HPDE6-E6E7 (cell line): Measurements from ENCODE around the gene SLC2A9.

ENCODE experiments used
- DNase-seq: peaks from one replicate; pipeline ENCODE4 v3.0.0; 2011; ENCODE audit warnings: missing footprints; ENCODE audit errors: extremely low spot score

SLC2A9 gene

DNA sequence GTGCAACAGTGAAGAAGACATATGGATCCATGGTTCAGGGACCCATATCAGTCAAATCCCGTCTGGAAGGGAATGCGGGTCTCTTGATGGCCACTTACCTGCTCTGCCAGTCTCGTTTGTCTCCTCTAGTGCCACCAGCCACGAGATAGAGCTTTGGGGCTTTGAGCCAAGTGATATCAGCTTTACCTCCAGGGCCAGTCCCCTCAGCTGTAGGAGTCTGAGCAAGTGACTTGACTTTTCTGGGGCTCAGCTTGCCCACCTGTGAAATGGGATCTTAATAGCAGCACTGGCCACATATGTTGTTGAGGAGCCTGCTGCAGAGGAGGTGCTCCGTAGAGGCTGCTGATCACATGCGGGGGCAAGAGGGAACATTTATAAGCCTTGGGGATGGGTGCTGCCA is 1.2 kb downstream of the SLC2A9 start:
- no peak for DNase-seq

DNA sequence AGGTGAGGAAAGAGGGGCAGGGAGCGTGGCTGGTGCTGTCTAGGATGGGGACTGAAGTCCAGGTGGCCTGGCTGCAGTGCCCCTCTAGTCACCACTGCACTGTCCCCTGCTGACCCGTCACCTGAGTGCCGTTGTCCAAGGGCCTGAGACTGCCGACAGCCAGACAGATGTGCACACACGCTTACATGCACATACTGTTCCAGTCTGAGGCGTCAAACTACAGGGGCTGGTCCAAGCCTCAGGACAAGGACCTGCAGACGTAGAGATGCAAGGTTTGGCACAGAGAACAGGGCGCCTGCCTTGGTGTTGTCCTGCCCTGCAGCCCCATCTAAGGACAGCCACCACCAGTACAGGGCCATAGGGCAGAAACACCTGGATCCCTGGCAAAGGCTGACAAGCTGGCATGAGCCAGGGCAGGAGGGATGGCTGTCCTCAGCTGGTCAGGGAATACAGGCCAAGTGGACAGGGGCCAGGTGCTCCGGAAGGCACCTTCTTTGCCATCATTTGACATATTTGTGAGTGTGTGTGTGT is 1.7 kb downstream of the SLC2A9 start:
- no peak for DNase-seq

GRCh38 chr4:10018818-10019461 is 2.4 kb downstream of the SLC2A9 start:
- peak; percentile 98 for DNase-seq

DNA sequence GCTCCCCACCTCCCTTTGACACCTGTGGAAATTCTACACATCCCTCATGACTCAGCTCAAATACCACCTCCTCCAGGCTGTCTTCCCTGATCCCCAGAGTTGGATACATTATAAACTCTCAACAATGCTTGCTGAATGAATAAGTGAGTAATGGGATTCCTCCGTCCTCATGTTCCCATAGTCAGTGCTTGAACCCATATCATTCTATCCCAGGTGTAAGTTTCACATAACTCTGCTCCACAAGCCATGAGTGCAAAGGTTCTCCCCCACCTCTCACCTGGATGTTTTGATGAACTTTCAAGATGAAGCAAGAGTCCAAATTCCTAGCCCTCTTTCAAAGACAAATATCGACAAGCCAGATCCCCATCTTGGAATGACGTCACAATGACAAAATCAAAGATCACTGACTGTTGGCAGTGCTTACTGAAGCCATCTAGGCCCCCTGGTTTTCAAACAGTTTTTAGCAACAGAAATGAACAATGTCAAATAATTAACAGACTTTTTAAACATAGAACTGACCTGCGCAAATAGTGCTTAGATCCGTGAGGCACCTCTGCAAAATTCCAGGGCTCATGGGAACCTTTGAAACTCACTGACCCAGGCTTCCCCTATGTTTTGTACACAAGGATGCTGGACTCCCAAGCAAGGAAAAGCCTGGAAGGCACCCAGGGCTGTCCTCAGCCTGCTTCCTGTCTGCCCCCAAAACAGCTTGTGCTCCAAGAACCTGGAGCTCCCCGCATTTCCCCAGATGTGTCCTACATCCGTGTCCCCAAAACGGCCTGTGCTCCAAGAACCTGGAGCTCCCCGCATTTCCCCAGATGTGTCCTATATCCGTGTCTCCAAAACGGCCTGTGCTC is 4.0 kb downstream of the SLC2A9 start:
- no peak for DNase-seq

GRCh38 chr4:10016169-10016568 is 5.1 kb downstream of the SLC2A9 start:
- DNase-seq = no peak

DNA sequence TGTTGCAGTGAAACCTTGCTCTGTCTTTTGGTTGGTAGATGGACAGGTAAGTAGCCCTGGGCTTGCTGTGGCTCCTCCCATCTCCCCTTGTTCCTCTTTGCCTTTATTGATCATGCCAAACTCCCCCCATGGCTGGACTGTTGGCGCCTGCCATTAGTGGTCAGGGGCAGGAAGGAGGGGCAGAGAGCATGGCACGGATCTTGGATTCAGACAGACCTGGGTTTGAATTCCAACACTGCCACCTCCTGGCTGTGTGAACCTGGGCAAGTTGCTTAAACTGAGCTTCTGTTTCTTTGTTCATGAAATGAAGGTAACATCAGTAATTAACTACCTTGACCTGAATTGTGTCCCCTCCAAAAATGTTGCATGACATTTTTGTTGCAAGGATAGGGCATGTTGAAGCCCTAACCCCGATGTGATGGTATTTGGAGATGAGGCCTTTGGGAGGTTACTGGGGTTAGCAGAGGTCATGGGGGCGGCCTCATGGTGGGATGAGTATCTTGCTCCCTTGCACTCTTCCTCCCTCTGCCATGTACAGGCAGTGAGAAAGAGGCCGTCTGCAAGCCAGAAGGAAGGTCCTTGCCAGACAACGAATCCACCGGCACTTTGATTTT is 6.0 kb downstream of the SLC2A9 start:
- DNase-seq = no peak

GRCh38 chr4:10013722-10014121 is 7.6 kb downstream of the SLC2A9 start:
- DNase-seq = no peak

GRCh38 chr4:10011885-10012284 is 9.4 kb downstream of the SLC2A9 start:
- no peak for DNase-seq

GRCh38 chr4:10011277-10011676 is 10.0 kb downstream of the SLC2A9 start:
- no peak for DNase-seq

DNA sequence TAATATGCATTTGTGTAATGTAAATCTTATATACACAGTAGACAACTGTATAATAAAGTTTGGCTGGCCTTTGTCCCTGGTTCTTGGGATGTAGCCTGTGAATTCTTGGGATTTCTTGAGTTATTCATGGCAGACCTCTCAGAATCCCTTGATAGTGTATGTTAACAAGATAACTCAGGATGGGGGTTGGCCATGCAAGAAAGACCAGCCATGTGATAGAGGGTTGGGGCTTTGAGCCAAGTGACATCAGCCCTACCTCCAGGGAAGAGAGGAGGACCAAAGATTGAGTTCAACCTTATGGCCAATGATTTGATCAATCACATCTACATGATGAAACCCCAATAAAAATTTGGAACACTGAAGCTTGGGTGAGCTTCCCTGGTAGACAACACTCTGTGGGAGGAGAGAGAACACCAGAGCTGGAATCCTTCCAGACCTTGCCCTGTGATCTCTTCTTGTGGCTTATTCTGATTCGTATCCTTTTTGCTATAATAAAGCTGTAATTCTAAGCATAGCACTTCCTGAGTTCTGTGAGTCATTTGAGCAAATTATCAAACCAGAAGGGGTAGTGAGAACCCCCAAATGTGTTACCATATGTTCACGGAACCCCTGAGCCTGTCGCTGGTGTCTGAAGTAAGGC is 11.3 kb downstream of the SLC2A9 start:
- no peak for DNase-seq

DNA sequence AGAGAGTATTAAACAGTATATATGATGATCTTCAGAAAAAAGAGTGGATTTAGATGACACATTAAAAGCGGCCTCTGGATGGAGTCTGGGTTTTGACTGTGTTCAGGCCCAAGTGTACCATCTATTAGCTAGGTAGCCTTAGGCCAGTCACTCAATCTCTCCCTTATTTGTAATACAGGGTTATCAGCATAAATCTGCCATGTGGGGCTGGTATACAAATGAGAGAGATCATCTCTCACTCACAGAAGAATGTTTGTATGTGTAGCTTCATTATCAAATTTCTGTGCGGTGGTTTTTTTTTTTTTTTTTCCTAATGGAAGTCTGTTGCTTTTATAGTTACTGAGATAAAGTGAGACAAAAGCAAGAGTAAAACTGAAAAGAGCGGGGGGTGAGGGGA is 12.7 kb downstream of the SLC2A9 start:
- no peak for DNase-seq

- no peak for DNase-seq
These were observed 13.3 kb downstream of the SLC2A9 start for GRCh38 chr4:10007793-10008608.

- DNase-seq = no peak
These were observed 13.9 kb downstream of the SLC2A9 start for GRCh38 chr4:10007436-10007740.

- DNase-seq = peak; percentile 99
These were observed 14.5 kb downstream of the SLC2A9 start for GRCh38 chr4:10006601-10007435.

- DNase-seq = peak; percentile 89
These were observed 15.1 kb downstream of the SLC2A9 start for GRCh38 chr4:10006231-10006600.

DNA sequence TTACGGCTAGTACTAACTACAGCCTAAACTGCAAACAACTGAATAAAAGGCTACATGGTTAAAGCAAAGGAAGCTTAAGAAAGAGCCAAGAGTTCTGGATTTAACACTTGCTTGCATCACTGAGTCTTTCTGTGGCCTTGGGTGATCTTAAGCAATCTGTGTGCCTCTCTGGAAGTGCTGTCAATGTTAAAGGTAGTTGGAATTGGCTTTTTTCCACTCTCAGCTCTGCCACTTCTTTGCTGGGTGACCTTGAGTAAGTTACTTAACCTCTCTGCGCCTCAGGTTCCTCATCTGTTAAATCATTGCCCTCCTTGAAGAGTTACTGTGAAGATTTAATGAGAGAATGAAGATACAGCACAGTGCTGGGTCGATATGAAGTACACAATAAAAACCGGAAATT is 15.7 kb downstream of the SLC2A9 start:
- DNase-seq = no peak

DNA sequence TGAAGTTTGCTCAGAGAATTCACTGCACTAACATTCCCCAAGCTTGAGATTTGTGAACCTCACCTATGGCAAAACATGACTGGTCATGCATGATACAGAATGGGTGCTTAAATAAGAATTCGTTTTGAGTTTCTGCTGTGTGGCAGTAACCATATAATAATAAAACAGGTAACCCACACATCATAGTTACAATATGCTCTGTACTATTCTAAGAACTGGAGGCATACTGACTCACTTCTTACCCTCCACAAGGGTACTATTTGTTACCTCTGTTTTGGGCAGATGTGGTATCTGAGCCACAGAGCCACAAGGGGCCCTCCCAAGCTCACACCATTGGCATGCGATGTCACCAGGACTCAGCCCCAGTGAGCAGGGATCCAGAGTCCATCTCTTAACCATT is 17.6 kb downstream of the SLC2A9 start:
- no peak for DNase-seq

GRCh38 chr4:10002278-10002677 is 19.0 kb downstream of the SLC2A9 start:
- DNase-seq = no peak

- DNase-seq = no peak
These were observed 19.5 kb downstream of the SLC2A9 start for GRCh38 chr4:10001757-10002156.

DNA sequence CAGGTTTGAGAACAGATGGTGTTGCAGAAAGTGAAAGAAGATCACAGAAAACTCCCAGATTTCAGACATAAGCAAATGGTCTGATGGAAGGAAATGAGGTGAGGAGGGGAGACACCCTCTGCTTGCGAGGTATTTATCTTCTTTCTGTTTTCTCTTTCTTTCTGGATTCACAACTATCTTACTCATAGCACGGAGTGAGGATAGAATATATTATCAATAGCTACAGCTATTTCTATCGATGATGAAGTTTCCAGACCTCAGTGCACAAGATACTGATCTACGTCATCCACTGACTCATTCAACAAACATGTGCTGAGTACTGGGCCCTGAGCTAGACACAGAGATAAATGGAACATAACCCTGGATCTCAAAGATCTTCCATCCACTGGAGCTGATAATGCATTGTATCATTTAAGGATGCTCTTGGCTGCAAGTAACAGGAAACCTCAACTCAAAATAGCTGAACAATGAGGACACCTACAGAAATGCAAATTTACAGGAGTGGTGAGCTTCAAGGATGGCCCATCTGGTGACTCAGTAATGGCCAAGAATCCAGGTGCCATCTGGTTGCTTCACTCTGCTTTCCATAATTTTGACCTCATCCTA is 21.2 kb downstream of the SLC2A9 start:
- DNase-seq = no peak
